CD4-positive, CD25-positive, alpha-beta regulatory T cell (primary cell): Measurements from ENCODE around the gene CAMK2A. TPM values are rescaled to one million over a fixed set of nuclear protein-coding genes. Genes with fewer than 3 reads are reported as not detected.

ENCODE experiments used
- ATAC-seq, 2 donors: fragments of 150-1000 bp; cut with Tn5 transposase; one replicate each; pipeline ENCODE4 v1.10.0; 2021; ENCODE audit warnings: low read depth in 2 of 2, moderate number of reproducible peaks in 2 of 2, moderate library complexity in 1 of 2
- DNase-seq, 3 donors: peaks; one replicate each; pipeline versions ENCODE4 v3.0.0 to v3.0.0-alpha.2; 2012 to 2022; ENCODE audit warnings: mixed read lengths in 1 of 3
- H3K27ac ChIP-seq: one replicate; pipeline ENCODE4 v1.7.0; 2013; ENCODE audit warnings: mild to moderate bottlenecking, low read length; ENCODE audit not compliant: insufficient read depth, poor library complexity, severe bottlenecking
- H3K27me3 ChIP-seq: one replicate; pipeline ENCODE4 v1.7.0; 2013; ENCODE audit warnings: low read length; ENCODE audit not compliant: control insufficient read depth, insufficient read depth
- H3K36me3 ChIP-seq: one replicate; pipeline ENCODE4 v1.7.0; 2013; ENCODE audit warnings: mild to moderate bottlenecking, low read length, moderate library complexity; ENCODE audit not compliant: control insufficient read depth, insufficient read depth
- H3K4me1 ChIP-seq: 2 replicates; pipeline ENCODE4 v1.7.0; 2013; ENCODE audit warnings: mild to moderate bottlenecking, low read length; ENCODE audit not compliant: insufficient read depth, control insufficient read depth, poor library complexity, severe bottlenecking
- H3K4me3 ChIP-seq: one replicate; pipeline ENCODE4 v1.7.0; 2013; ENCODE audit warnings: low read depth, mild to moderate bottlenecking, low read length, moderate library complexity
- H3K9me3 ChIP-seq, 2 experiments: 1 replicate in 1 of 2; 2 replicates in 1 of 2; pipeline ENCODE4 v1.7.0; 2013; ENCODE audit warnings: low read length in 2 of 2, mild to moderate bottlenecking in 1 of 2, moderate library complexity in 1 of 2; ENCODE audit not compliant: control insufficient read depth in 2 of 2
- H3K27ac Mint-ChIP-seq, 3 donors: one replicate each; pipeline ENCODE4 v1.8.0; 2020 to 2022; ENCODE audit warnings: mild to moderate bottlenecking in 3 of 3, mixed read lengths in 3 of 3, moderate library complexity in 2 of 3
- H3K27me3 Mint-ChIP-seq: one replicate; pipeline ENCODE4 v1.8.0; 2022; ENCODE audit warnings: mild to moderate bottlenecking, mixed read lengths
- H3K36me3 Mint-ChIP-seq: one replicate; pipeline ENCODE4 v1.8.0; 2020; ENCODE audit warnings: mixed read lengths
- H3K4me1 Mint-ChIP-seq, 4 donors: one replicate each; pipeline ENCODE4 v1.8.0; 2020 to 2022; ENCODE audit warnings: mixed read lengths in 4 of 4, mild to moderate bottlenecking in 1 of 4
- H3K4me3 Mint-ChIP-seq, 4 donors: one replicate each; pipeline ENCODE4 v1.8.0; 2020 to 2022; ENCODE audit warnings: mild to moderate bottlenecking in 4 of 4, mixed read lengths in 4 of 4, moderate library complexity in 3 of 4
- H3K9me3 Mint-ChIP-seq, 7 donors: one replicate each; pipeline ENCODE4 v1.8.0; 2020 to 2022; ENCODE audit warnings: mixed read lengths in 7 of 7, mild to moderate bottlenecking in 3 of 7, moderate library complexity in 2 of 7
- polyA plus RNA-seq, 4 donors: library from polyadenylated mRNA; unstranded; fragments of 300-500 nt; fragmentation: Illumina TruSeq; gene quantifications; one replicate each; pipeline ENCODE4 v1.2.3, GENCODE V29; 2021
- total RNA-seq: library from RNA; stranded (reverse); gene quantifications from one replicate; pipeline ENCODE4 v1.2.3, GENCODE V29; 2022

CAMK2A gene
- total and polyA plus RNA-seq, 5 donors from 2014 or later = not detected

- no peaks in the 10 kb centered on the region for H3K27me3 ChIP-seq
- H3K27ac ChIP-seq = no peak overlapping the region
- peaks cover 0 to 2% (median 0%) of the 10 kb centered on the region in 7 donors for H3K9me3 Mint-ChIP-seq
- DNase-seq (no peak), ATAC-seq (no peak)
- H3K4me3 ChIP-seq = no peak overlapping the region
- H3K27ac Mint-ChIP-seq = no peak overlapping the region
- no peak overlapping the region for H3K4me3 Mint-ChIP-seq
- no peaks in the 10 kb centered on the region for H3K36me3 Mint-ChIP-seq
- H3K4me1 Mint-ChIP-seq = no peaks in the 10 kb centered on the region
- H3K4me1 ChIP-seq = no peaks in the 10 kb centered on the region
- H3K27me3 Mint-ChIP-seq = peaks cover 4% of the 10 kb centered on the region
- H3K36me3 ChIP-seq = no peaks in the 10 kb centered on the region
- no peaks in the 10 kb centered on the region for H3K9me3 ChIP-seq
These were observed 28.3 kb downstream of the CAMK2A start for GRCh38 chr5:150261231-150261630.

GRCh38 chr5:150258130-150258529, 31.4 kb downstream of the CAMK2A start:
- no peaks in the 10 kb centered on the region for H3K9me3 ChIP-seq
- DNase-seq (peak in 1 of 3 donors; percentile 3), ATAC-seq (no peak)
- H3K27ac ChIP-seq = no peak overlapping the region
- no peak overlapping the region for H3K27ac Mint-ChIP-seq
- no peaks in the 10 kb centered on the region for H3K4me1 Mint-ChIP-seq
- H3K9me3 Mint-ChIP-seq = peaks cover 0 to 2% (median 0%) of the 10 kb centered on the region in 7 donors
- no peaks in the 10 kb centered on the region for H3K36me3 Mint-ChIP-seq
- peaks cover 4% of the 10 kb centered on the region for H3K27me3 Mint-ChIP-seq
- H3K4me1 ChIP-seq = no peaks in the 10 kb centered on the region
- no peak overlapping the region for H3K4me3 ChIP-seq
- H3K27me3 ChIP-seq = no peaks in the 10 kb centered on the region
- no peaks in the 10 kb centered on the region for H3K36me3 ChIP-seq
- H3K4me3 Mint-ChIP-seq = no peak overlapping the region

- H3K4me3 ChIP-seq = no peak overlapping the region
- no peaks in the 10 kb centered on the region for H3K9me3 ChIP-seq
- no peaks in the 10 kb centered on the region for H3K4me1 ChIP-seq
- Mint-ChIP-seq H3K36me3 (no peaks in the 10 kb centered on the region), H3K27ac (no peak overlapping the region), H3K4me3 (no peak overlapping the region), H3K27me3 (peaks cover 4% of the 10 kb centered on the region), H3K4me1 (no peaks in the 10 kb centered on the region), H3K9me3 (peaks cover 0 to 2% (median 0%) of the 10 kb centered on the region in 7 donors)
- no peaks in the 10 kb centered on the region for H3K36me3 ChIP-seq
- ATAC-seq = no peak
- no peaks in the 10 kb centered on the region for H3K27me3 ChIP-seq
- DNase-seq = no peak
- no peak overlapping the region for H3K27ac ChIP-seq
These were observed 32.1 kb downstream of the CAMK2A start for GRCh38 chr5:150257424-150257823.

GRCh38 chr5:150256410-150257064, 33.0 kb downstream of the CAMK2A start:
- H3K27me3 ChIP-seq = no peaks in the 10 kb centered on the region
- H3K4me1 ChIP-seq = no peaks in the 10 kb centered on the region
- no peak for DNase-seq
- H3K4me1 Mint-ChIP-seq = no peaks in the 10 kb centered on the region
- H3K9me3 ChIP-seq = no peaks in the 10 kb centered on the region
- no peak overlapping the region for H3K27ac ChIP-seq
- no peak overlapping the region for H3K4me3 ChIP-seq
- H3K4me3 Mint-ChIP-seq = no peak overlapping the region
- H3K27me3 Mint-ChIP-seq = peaks cover 4% of the 10 kb centered on the region
- no peaks in the 10 kb centered on the region for H3K36me3 Mint-ChIP-seq
- no peaks in the 10 kb centered on the region for H3K36me3 ChIP-seq
- H3K27ac Mint-ChIP-seq = no peak overlapping the region
- H3K9me3 Mint-ChIP-seq = peaks cover 0 to 2% (median 0%) of the 10 kb centered on the region in 7 donors
- no peak for ATAC-seq

- Histone ChIP-seq H3K4me3 (no peak overlapping the region), H3K27ac (no peak overlapping the region), H3K9me3 (no peaks in the 10 kb centered on the region), H3K4me1 (no peaks in the 10 kb centered on the region), H3K36me3 (no peaks in the 10 kb centered on the region), H3K27me3 (no peaks in the 10 kb centered on the region)
- DNase-seq (no peak), ATAC-seq (no peak)
- Mint-ChIP-seq H3K36me3 (no peaks in the 10 kb centered on the region), H3K4me3 (no peak overlapping the region), H3K27me3 (no peaks in the 10 kb centered on the region), H3K4me1 (no peaks in the 10 kb centered on the region), H3K27ac (no peak overlapping the region), H3K9me3 (peaks cover 0 to 2% (median 0%) of the 10 kb centered on the region in 7 donors)
These were observed 33.7 kb downstream of the CAMK2A start for GRCh38 chr5:150255659-150256409.

GRCh38 chr5:150254774-150255173, 34.8 kb downstream of the CAMK2A start:
- Histone ChIP-seq H3K9me3 (no peaks in the 10 kb centered on the region), H3K36me3 (no peaks in the 10 kb centered on the region), H3K27me3 (no peaks in the 10 kb centered on the region), H3K4me3 (no peak overlapping the region), H3K4me1 (no peaks in the 10 kb centered on the region), H3K27ac (no peak overlapping the region)
- no peak overlapping the region for H3K4me3 Mint-ChIP-seq
- H3K27ac Mint-ChIP-seq = no peak overlapping the region
- no peaks in the 10 kb centered on the region for H3K4me1 Mint-ChIP-seq
- ATAC-seq = no peak
- H3K36me3 Mint-ChIP-seq = no peaks in the 10 kb centered on the region
- H3K9me3 Mint-ChIP-seq = peaks cover 0 to 2% (median 0%) of the 10 kb centered on the region in 7 donors
- H3K27me3 Mint-ChIP-seq = no peaks in the 10 kb centered on the region
- DNase-seq = no peak

DNA sequence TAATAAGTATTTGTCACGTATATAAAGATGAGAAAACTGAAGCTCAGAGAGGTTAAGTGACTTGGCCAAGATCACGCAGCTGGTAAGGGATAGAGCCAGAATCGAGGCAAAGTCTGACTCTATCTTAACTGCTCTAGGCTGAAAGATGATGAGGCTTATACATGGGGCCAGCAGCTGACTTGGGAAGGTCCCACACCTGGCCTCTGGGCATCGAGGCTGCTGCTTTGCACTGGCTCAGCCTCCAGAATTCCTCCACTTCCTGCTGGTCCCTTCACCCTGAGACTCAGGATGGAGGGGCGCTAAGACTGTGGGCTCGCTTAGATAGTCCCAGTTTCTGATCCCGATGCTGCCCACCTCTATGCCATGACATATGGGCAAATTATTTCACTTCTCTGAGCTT, 35.2 kb downstream of the CAMK2A start:
- DNase-seq = no peak
- no peaks in the 10 kb centered on the region for H3K4me1 ChIP-seq
- Mint-ChIP-seq H3K9me3 (peaks cover 0 to 2% (median 0%) of the 10 kb centered on the region in 7 donors), H3K36me3 (no peaks in the 10 kb centered on the region), H3K27me3 (no peaks in the 10 kb centered on the region), H3K4me3 (no peak overlapping the region), H3K4me1 (no peaks in the 10 kb centered on the region), H3K27ac (no peak overlapping the region)
- no peak overlapping the region for H3K4me3 ChIP-seq
- no peaks in the 10 kb centered on the region for H3K36me3 ChIP-seq
- ATAC-seq = no peak
- H3K9me3 ChIP-seq = no peaks in the 10 kb centered on the region
- no peaks in the 10 kb centered on the region for H3K27me3 ChIP-seq
- no peak overlapping the region for H3K27ac ChIP-seq
